ENCODE results near the gene MMP26. TPM values are rescaled to one million over a fixed set of nuclear protein-coding genes. Genes with fewer than 3 reads are reported as not detected.
"Not testable (repeated sequence)": the region's sequence is repeated elsewhere in the genome, so short reads cannot be mapped to it uniquely, and the experiment has no call there.

Gene MMP26
- total RNA-seq, 1 donor from 2014 or later: not detected

GRCh38 chr11:4699697-4700435 is 4.7 kb upstream of the MMP26 start:
- Mint-ChIP-seq H3K4me1 (ENCODE audit: low read depth) (peaks cover 8% of the 10 kb centered on the region), H3K27me3 (ENCODE audit: low read depth) (peaks cover 8% of the 10 kb centered on the region)
- no peak for DNase-seq (ENCODE audit: low spot score)

GRCh38 chr11:4700436-4700820 is 4.2 kb upstream of the MMP26 start:
- H3K4me3 Mint-ChIP-seq (ENCODE audit: unreplicated experiment): no peak overlapping the region
- no peaks in the 10 kb centered on the region for H3K9me3 Mint-ChIP-seq (ENCODE audit: low read depth)
- no peaks in the 10 kb centered on the region for H3K36me3 Mint-ChIP-seq (ENCODE audit: low read depth)
- H3K4me1 Mint-ChIP-seq (ENCODE audit: low read depth): peaks cover 8% of the 10 kb centered on the region
- no peak overlapping the region for H3K27ac Mint-ChIP-seq (ENCODE audit: unreplicated experiment)
- H3K27me3 Mint-ChIP-seq (ENCODE audit: low read depth): peaks cover 11% of the 10 kb centered on the region
- no peak for TF ChIP-seq CTCF (IDR thresholded peaks at IDR 0.05)
- no peak for DNase-seq (ENCODE audit: low spot score)

More at GRCh38 chr11:4699697-4700435, 4.7 kb upstream of the MMP26 start:
- TF ChIP-seq CTCF (IDR thresholded peaks at IDR 0.05): no peak
- Mint-ChIP-seq H3K36me3 (ENCODE audit: low read depth) (no peaks in the 10 kb centered on the region), H3K4me3 (ENCODE audit: unreplicated experiment) (no peak overlapping the region), H3K27ac (ENCODE audit: unreplicated experiment) (no peak overlapping the region), H3K9me3 (ENCODE audit: low read depth) (no peaks in the 10 kb centered on the region)

GRCh38 chr11:4704790-4705334 is 278 bp downstream of the MMP26 start:
- Mint-ChIP-seq H3K36me3 (ENCODE audit: low read depth) (no peaks in the 10 kb centered on the region), H3K4me3 (ENCODE audit: unreplicated experiment) (no peak overlapping the region), H3K27ac (ENCODE audit: unreplicated experiment) (no peak overlapping the region), H3K27me3 (ENCODE audit: low read depth) (peaks cover 31% of the 10 kb centered on the region), H3K9me3 (ENCODE audit: low read depth) (no peaks in the 10 kb centered on the region), H3K4me1 (ENCODE audit: low read depth) (no peaks in the 10 kb centered on the region)
- TF ChIP-seq CTCF (IDR thresholded peaks at IDR 0.05): no peak
- no peak for DNase-seq (ENCODE audit: low spot score)

- no peaks in the 10 kb centered on the region for H3K36me3 Mint-ChIP-seq (ENCODE audit: low read depth)
- no peak for TF ChIP-seq CTCF (IDR thresholded peaks at IDR 0.05)
- H3K4me3 Mint-ChIP-seq (ENCODE audit: unreplicated experiment): no peak overlapping the region
- no peaks in the 10 kb centered on the region for H3K4me1 Mint-ChIP-seq (ENCODE audit: low read depth)
- DNase-seq (ENCODE audit: low spot score): no peak
- peaks cover 36% of the 10 kb centered on the region for H3K27me3 Mint-ChIP-seq (ENCODE audit: low read depth)
- no peak overlapping the region for H3K27ac Mint-ChIP-seq (ENCODE audit: unreplicated experiment)
- H3K9me3 Mint-ChIP-seq (ENCODE audit: low read depth): no peaks in the 10 kb centered on the region
These were observed 8.7 kb downstream of the MMP26 start for GRCh38 chr11:4713241-4713640.

GRCh38 chr11:4714300-4714699 is 9.7 kb downstream of the MMP26 start:
- H3K9me3 Mint-ChIP-seq (ENCODE audit: low read depth): no peaks in the 10 kb centered on the region

GRCh38 chr11:4722616-4723534 is 18.3 kb downstream of the MMP26 start:
- H3K4me1 Mint-ChIP-seq (ENCODE audit: low read depth); H3K4me3 Mint-ChIP-seq (ENCODE audit: unreplicated experiment); H3K9me3 Mint-ChIP-seq (ENCODE audit: low read depth); H3K27ac Mint-ChIP-seq (ENCODE audit: unreplicated experiment); DNase-seq (ENCODE audit: low spot score); H3K36me3 Mint-ChIP-seq (ENCODE audit: low read depth): not testable (repeated sequence)
- peaks cover 21% of the 10 kb centered on the region for H3K27me3 Mint-ChIP-seq (ENCODE audit: low read depth)

More at GRCh38 chr11:4714300-4714699, 9.7 kb downstream of the MMP26 start:
- Mint-ChIP-seq H3K36me3 (ENCODE audit: low read depth) (no peaks in the 10 kb centered on the region), H3K27ac (ENCODE audit: unreplicated experiment) (no peak overlapping the region), H3K27me3 (ENCODE audit: low read depth) (peaks cover 39% of the 10 kb centered on the region), H3K4me3 (ENCODE audit: unreplicated experiment) (no peak overlapping the region), H3K4me1 (ENCODE audit: low read depth) (no peaks in the 10 kb centered on the region)
- DNase-seq (ENCODE audit: low spot score): no peak
- no peak for TF ChIP-seq CTCF (IDR thresholded peaks at IDR 0.05)

Measured in chondrocyte (in vitro differentiated cells).